ENCODE results near the gene PXMP4.

Gene PXMP4

GRCh38 chr20:33731693-33732165, 11.6 kb upstream of the PXMP4 start, which contains the start of gene ZNF341:
Gene ZNF341, plus strand, starts transcription at chr20:33731996. Its CDS starts 26 bp downstream, at chr20:33732022.
- DNase-seq, result no peak

GRCh38 chr20:33730946-33731692, 11.0 kb upstream of the PXMP4 start:
- no peak for DNase-seq

GRCh38 chr20:33729101-33729500, 9.0 kb upstream of the PXMP4 start:
- DNase-seq, result no peak

- no peak for DNase-seq
Measured at GRCh38 chr20:33728463-33728862, 8.4 kb upstream of the PXMP4 start.

GRCh38 chr20:33727806-33728205, 7.7 kb upstream of the PXMP4 start:
- no peak for DNase-seq

GRCh38 chr20:33727115-33727479, 7.0 kb upstream of the PXMP4 start:
- DNase-seq, result no peak

- no peak for DNase-seq
Measured at GRCh38 chr20:33725607-33726264, 5.6 kb upstream of the PXMP4 start.

- no peak for DNase-seq
Measured at GRCh38 chr20:33724439-33725094, 4.5 kb upstream of the PXMP4 start.

GRCh38 chr20:33721391-33722140, 1.5 kb upstream of the PXMP4 start:
- no peak for DNase-seq

GRCh38 chr20:33719277-33719988, 677 bp downstream of the PXMP4 start:
- no peak for DNase-seq

GRCh38 chr20:33716498-33716897, 3.6 kb downstream of the PXMP4 start:
- DNase-seq, result no peak

GRCh38 chr20:33713865-33714367, 6.2 kb downstream of the PXMP4 start:
- no peak for DNase-seq

GRCh38 chr20:33711446-33711738, 8.7 kb downstream of the PXMP4 start:
- DNase-seq, result no peak

GRCh38 chr20:33710681-33711445, 9.2 kb downstream of the PXMP4 start:
- DNase-seq, result no peak

GRCh38 chr20:33709905-33710541, 10.1 kb downstream of the PXMP4 start:
- no peak for DNase-seq

- no peak for DNase-seq
Measured at GRCh38 chr20:33709398-33709797, 10.7 kb downstream of the PXMP4 start.

- no peak for DNase-seq
Measured at GRCh38 chr20:33707668-33708067, 12.4 kb downstream of the PXMP4 start.

- no peak for DNase-seq
Measured at GRCh38 chr20:33704197-33704924, 15.7 kb downstream of the PXMP4 start.

- DNase-seq, result no peak
Measured at GRCh38 chr20:33703498-33704137, 16.5 kb downstream of the PXMP4 start.

GRCh38 chr20:33702861-33703260, 17.2 kb downstream of the PXMP4 start:
- no peak for DNase-seq
